Type B pancreatic cell (in vitro differentiated cells): ENCODE measurements around the gene BDKRB2. TPM values are rescaled to one million over a fixed set of nuclear protein-coding genes. Genes with fewer than 3 reads are reported as not detected.

Experiments
- DNase-seq: peaks from one replicate; pipeline ENCODE4 v3.0.0; 2021; ENCODE audit warnings: mixed read lengths; ENCODE audit not compliant: unreplicated experiment; ENCODE audit errors: extremely low spot score
- H3K27ac Mint-ChIP-seq: 2 replicates; pipeline ENCODE4 v1.8.0; 2021; ENCODE audit warnings: mild to moderate bottlenecking, mixed read lengths
- H3K27me3 Mint-ChIP-seq: 2 replicates; pipeline ENCODE4 v1.8.0; 2021; ENCODE audit warnings: mixed read lengths
- H3K36me3 Mint-ChIP-seq: 2 replicates; pipeline ENCODE4 v1.8.0; 2021; ENCODE audit warnings: mixed read lengths
- H3K4me1 Mint-ChIP-seq: one replicate; pipeline ENCODE4 v1.8.0; 2021; ENCODE audit warnings: mixed read lengths; ENCODE audit not compliant: unreplicated experiment
- H3K4me3 Mint-ChIP-seq: 2 replicates; pipeline ENCODE4 v1.8.0; 2021; ENCODE audit warnings: mild to moderate bottlenecking, mixed read lengths
- H3K9me3 Mint-ChIP-seq: 2 replicates; pipeline ENCODE4 v1.8.0; 2021; ENCODE audit warnings: mixed read lengths
- CTCF ChIP-seq: fragments of 200-600 bp; sonication (generic); conservative IDR thresholded peaks from 2 replicates; pipeline ENCODE4 v1.5.0; 2021; ENCODE audit warnings: antibody characterized with exemption, mild to moderate bottlenecking
- total RNA-seq: library from RNA; stranded (reverse); gene quantifications from 2 replicates; pipeline ENCODE4 v1.2.1, GENCODE V29; 2021; ENCODE audit warnings: low replicate concordance

Gene BDKRB2
- total RNA-seq, 1 donor from 2014 or later: 2.1 TPM

DNA sequence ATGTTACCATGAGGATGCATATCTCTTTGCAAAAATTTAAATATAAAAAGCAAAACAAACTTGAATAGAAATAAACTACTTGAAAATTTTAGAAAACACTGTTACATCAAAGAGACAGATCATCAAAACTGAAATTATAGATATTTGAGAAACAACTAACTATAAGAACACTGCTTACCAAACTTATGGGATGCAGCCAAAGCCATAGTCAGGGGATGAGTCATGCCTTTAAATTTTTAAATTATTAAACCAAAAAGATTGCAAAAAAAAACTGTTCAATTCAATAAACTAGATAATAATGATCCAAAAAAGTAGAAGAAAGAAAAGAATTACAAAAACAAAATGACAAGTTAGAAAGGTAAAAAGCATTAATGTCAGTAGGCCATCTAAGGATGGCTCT lies 7.5 kb downstream of the BDKRB2 start:
- Mint-ChIP-seq H3K4me1 (no peaks in the 10 kb centered on the region), H3K9me3 (no peaks in the 10 kb centered on the region), H3K36me3 (no peaks in the 10 kb centered on the region), H3K4me3 (no peak overlapping the region), H3K27me3 (no peaks in the 10 kb centered on the region), H3K27ac (no peak overlapping the region)
- DNase-seq: no peak
- no peak for TF ChIP-seq CTCF

- Mint-ChIP-seq H3K4me1 (no peaks in the 10 kb centered on the region), H3K27ac (no peak overlapping the region), H3K4me3 (no peak overlapping the region), H3K36me3 (no peaks in the 10 kb centered on the region), H3K9me3 (no peaks in the 10 kb centered on the region), H3K27me3 (no peaks in the 10 kb centered on the region)
- TF ChIP-seq CTCF: no peak
- no peak for DNase-seq
These were observed 8.3 kb downstream of the BDKRB2 start for GRCh38 chr14:96212896-96213295.

DNA sequence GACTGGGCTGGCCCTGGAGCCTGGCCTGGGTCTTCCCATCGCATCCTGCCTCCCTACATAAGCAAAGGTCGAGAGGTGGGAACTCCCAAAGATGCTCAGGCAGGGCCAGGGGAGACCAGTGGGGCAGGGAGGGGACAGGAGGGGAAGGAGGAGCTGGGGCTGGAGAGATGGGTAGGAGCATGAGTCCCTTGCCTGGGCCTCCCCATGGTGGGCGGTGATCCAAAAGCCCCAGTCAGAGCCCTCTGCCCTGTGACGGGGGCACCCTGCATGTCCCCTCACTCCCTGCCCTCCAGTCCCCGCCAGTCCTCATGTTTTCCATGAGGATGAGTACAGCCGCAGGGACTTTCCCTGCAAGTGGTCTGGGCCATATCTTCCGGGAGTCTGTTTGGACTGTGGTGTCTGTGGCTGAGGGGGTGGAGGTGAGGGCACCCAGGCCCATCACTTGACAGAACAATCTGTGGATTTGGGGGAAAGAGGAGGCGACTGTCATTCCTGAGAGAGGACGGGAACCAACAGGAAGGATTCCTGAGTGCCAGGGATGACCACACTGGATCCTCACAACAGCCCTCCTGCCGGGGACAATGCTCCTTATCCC lies 9.3 kb downstream of the BDKRB2 start:
- no peaks in the 10 kb centered on the region for H3K9me3 Mint-ChIP-seq
- no peaks in the 10 kb centered on the region for H3K27me3 Mint-ChIP-seq
- H3K27ac Mint-ChIP-seq: no peak overlapping the region
- no peak overlapping the region for H3K4me3 Mint-ChIP-seq
- TF ChIP-seq CTCF: no peak
- DNase-seq: no peak
- H3K4me1 Mint-ChIP-seq: no peaks in the 10 kb centered on the region
- no peaks in the 10 kb centered on the region for H3K36me3 Mint-ChIP-seq

DNA sequence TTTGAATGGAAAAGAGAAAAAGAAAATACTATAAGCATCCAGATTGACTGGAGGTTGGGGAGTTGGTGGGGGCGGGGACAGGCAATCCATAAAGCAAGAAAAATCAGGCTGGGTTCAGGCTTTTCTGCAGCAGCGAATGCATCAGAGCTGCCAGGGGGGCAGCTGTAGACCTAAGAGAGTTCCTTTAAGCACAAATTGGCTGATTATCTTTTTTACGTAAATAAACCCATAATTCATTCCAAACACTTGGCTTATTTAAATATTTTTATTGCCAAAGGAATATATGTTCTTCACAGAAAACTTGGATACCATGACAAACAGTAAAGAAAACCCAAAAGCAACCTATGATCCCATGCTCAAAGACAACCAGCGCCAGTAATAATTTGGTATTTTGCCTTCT lies 10.2 kb downstream of the BDKRB2 start:
- Mint-ChIP-seq H3K4me3 (no peak overlapping the region), H3K27me3 (no peaks in the 10 kb centered on the region), H3K27ac (no peak overlapping the region), H3K4me1 (no peaks in the 10 kb centered on the region), H3K36me3 (no peaks in the 10 kb centered on the region), H3K9me3 (no peaks in the 10 kb centered on the region)
- TF ChIP-seq CTCF: no peak
- DNase-seq: no peak

GRCh38 chr14:96215452-96216244 lies 11.0 kb downstream of the BDKRB2 start:
- H3K4me1 Mint-ChIP-seq: no peaks in the 10 kb centered on the region
- no peak for TF ChIP-seq CTCF
- H3K9me3 Mint-ChIP-seq: no peaks in the 10 kb centered on the region
- no peaks in the 10 kb centered on the region for H3K27me3 Mint-ChIP-seq
- H3K27ac Mint-ChIP-seq: no peak overlapping the region
- DNase-seq: no peak
- no peak overlapping the region for H3K4me3 Mint-ChIP-seq
- no peaks in the 10 kb centered on the region for H3K36me3 Mint-ChIP-seq
